KMS-11 (cell line): ENCODE results near the gene LIPF.
"Not testable (repeated sequence)": the region's sequence is repeated elsewhere in the genome, so short reads cannot be mapped to it uniquely, and the experiment has no call there.

ENCODE experiments used
- H2AFZ ChIP-seq: fragments of 200-600 bp; sonication (generic); 2 replicates; pipeline ENCODE4 v1.6.1; 2016; ENCODE audit warnings: antibody characterized with exemption, mixed run types, low read depth
- H3K27ac ChIP-seq: fragments of 200-600 bp; sonication (generic); 2 replicates; pipeline ENCODE4 v1.6.1; 2016; ENCODE audit warnings: mild to moderate bottlenecking, mixed run types
- H3K27me3 ChIP-seq: fragments of 200-600 bp; sonication (generic); 2 replicates; pipeline ENCODE4 v1.6.1; 2017; ENCODE audit warnings: mild to moderate bottlenecking, low read depth, mixed run types, moderate library complexity; ENCODE audit not compliant: insufficient read depth
- H3K36me3 ChIP-seq: fragments of 200-600 bp; sonication (generic); 2 replicates; pipeline ENCODE4 v1.6.1; 2017; ENCODE audit warnings: mild to moderate bottlenecking, mixed run types; ENCODE audit not compliant: insufficient read depth
- H3K4me1 ChIP-seq: fragments of 200-600 bp; sonication (generic); 2 replicates; pipeline ENCODE4 v1.6.1; 2016; ENCODE audit warnings: mild to moderate bottlenecking, low read depth, mixed run types; ENCODE audit not compliant: poor library complexity, severe bottlenecking
- H3K4me2 ChIP-seq: fragments of 200-600 bp; sonication (generic); 2 replicates; pipeline ENCODE4 v1.7.0; 2016; ENCODE audit warnings: mild to moderate bottlenecking, mixed run types
- H3K4me3 ChIP-seq: fragments of 200-600 bp; sonication (generic); IDR thresholded peaks from 2 replicates; pipeline ENCODE4 v1.6.1; 2017; ENCODE audit warnings: low read depth, low read length, mixed read lengths; ENCODE audit not compliant: insufficient read depth
- H3K79me2 ChIP-seq: fragments of 200-600 bp; sonication (generic); 2 replicates; pipeline ENCODE4 v1.6.1; 2016; ENCODE audit warnings: low read depth, mixed run types; ENCODE audit not compliant: insufficient read depth
- H3K9ac ChIP-seq: fragments of 200-600 bp; sonication (generic); 2 replicates; pipeline ENCODE4 v1.6.1; 2016; ENCODE audit warnings: mild to moderate bottlenecking, mixed run types
- H4K20me1 ChIP-seq: fragments of 200-600 bp; sonication (generic); 2 replicates; pipeline ENCODE4 v1.6.1; 2016; ENCODE audit warnings: mild to moderate bottlenecking, mixed run types; ENCODE audit not compliant: insufficient read depth
- CTCF ChIP-seq: fragments of 200-600 bp; sonication (generic); conservative IDR thresholded peaks from 2 replicates; pipeline ENCODE4 v1.6.1; 2017; ENCODE audit warnings: low read depth, mild to moderate bottlenecking, antibody characterized with exemption, low read length, moderate library complexity, mixed read lengths

LIPF gene

GRCh38 chr10:88707429-88708155 lies 43.4 kb downstream of the LIPF start:
- no peak overlapping the region for H3K27ac ChIP-seq
- H3K4me1 ChIP-seq = peaks cover 9% of the 10 kb centered on the region
- no peaks in the 10 kb centered on the region for H3K27me3 ChIP-seq
- no peak overlapping the region for H3K9ac ChIP-seq
- no peak overlapping the region for H3K4me2 ChIP-seq
- H3K79me2 ChIP-seq = no peaks in the 10 kb centered on the region
- H3K4me3 ChIP-seq = no peak overlapping the region
- H4K20me1 ChIP-seq = no peaks in the 10 kb centered on the region
- no peak overlapping the region for H2AFZ ChIP-seq
- H3K36me3 ChIP-seq = no peaks in the 10 kb centered on the region
- TF ChIP-seq CTCF = no peak

GRCh38 chr10:88709361-88709760 lies 45.1 kb downstream of the LIPF start:
- H3K27me3 ChIP-seq, H3K4me2 ChIP-seq, H3K79me2 ChIP-seq, H3K9ac ChIP-seq, H3K36me3 ChIP-seq, H4K20me1 ChIP-seq, H3K4me3 ChIP-seq, H3K27ac ChIP-seq, H2AFZ ChIP-seq, H3K4me1 ChIP-seq: not testable (repeated sequence)

GRCh38 chr10:88715517-88715916 lies 51.3 kb downstream of the LIPF start:
- H3K4me1 ChIP-seq = no peaks in the 10 kb centered on the region
- H3K4me3 ChIP-seq = no peak overlapping the region
- H3K36me3 ChIP-seq = no peaks in the 10 kb centered on the region
- H3K79me2 ChIP-seq = no peaks in the 10 kb centered on the region
- no peak overlapping the region for H3K4me2 ChIP-seq
- no peak overlapping the region for H3K27ac ChIP-seq
- no peak overlapping the region for H3K9ac ChIP-seq
- H4K20me1 ChIP-seq = no peaks in the 10 kb centered on the region
- no peak overlapping the region for H2AFZ ChIP-seq
- no peak for TF ChIP-seq CTCF
- H3K27me3 ChIP-seq = no peaks in the 10 kb centered on the region

- Histone ChIP-seq H2AFZ (no peak overlapping the region), H3K79me2 (no peaks in the 10 kb centered on the region), H3K36me3 (no peaks in the 10 kb centered on the region), H3K27me3 (no peaks in the 10 kb centered on the region), H3K4me3 (no peak overlapping the region), H3K4me2 (no peak overlapping the region), H3K4me1 (no peaks in the 10 kb centered on the region), H3K9ac (no peak overlapping the region), H3K27ac (no peak overlapping the region), H4K20me1 (no peaks in the 10 kb centered on the region)
- no peak for TF ChIP-seq CTCF
These were observed 57.1 kb downstream of the LIPF start for GRCh38 chr10:88721392-88721791.

- Histone ChIP-seq H4K20me1 (no peaks in the 10 kb centered on the region), H3K27ac (no peak overlapping the region), H3K36me3 (no peaks in the 10 kb centered on the region), H3K27me3 (no peaks in the 10 kb centered on the region), H2AFZ (0 out of 2 replicates have a peak overlapping the region, but pooled peaks have one; percentile 7), H3K9ac (no peak overlapping the region), H3K4me2 (0 out of 2 replicates have a peak overlapping the region, but pooled peaks have one; percentile 12), H3K4me1 (no peaks in the 10 kb centered on the region), H3K4me3 (no peak overlapping the region), H3K79me2 (no peaks in the 10 kb centered on the region)
- TF ChIP-seq CTCF = no peak
These were observed 61.6 kb downstream of the LIPF start for GRCh38 chr10:88725798-88726197.
